Measurements from ENCODE around the gene ARFGAP1. TPM values are rescaled to one million over a fixed set of nuclear protein-coding genes. Genes with fewer than 3 reads are reported as not detected.

The ARFGAP1 gene
- total and polyA plus RNA-seq, 2 of the 4 experiments (the other 2 are of a cell fraction), result 59.1 to 194 TPM

DNA sequence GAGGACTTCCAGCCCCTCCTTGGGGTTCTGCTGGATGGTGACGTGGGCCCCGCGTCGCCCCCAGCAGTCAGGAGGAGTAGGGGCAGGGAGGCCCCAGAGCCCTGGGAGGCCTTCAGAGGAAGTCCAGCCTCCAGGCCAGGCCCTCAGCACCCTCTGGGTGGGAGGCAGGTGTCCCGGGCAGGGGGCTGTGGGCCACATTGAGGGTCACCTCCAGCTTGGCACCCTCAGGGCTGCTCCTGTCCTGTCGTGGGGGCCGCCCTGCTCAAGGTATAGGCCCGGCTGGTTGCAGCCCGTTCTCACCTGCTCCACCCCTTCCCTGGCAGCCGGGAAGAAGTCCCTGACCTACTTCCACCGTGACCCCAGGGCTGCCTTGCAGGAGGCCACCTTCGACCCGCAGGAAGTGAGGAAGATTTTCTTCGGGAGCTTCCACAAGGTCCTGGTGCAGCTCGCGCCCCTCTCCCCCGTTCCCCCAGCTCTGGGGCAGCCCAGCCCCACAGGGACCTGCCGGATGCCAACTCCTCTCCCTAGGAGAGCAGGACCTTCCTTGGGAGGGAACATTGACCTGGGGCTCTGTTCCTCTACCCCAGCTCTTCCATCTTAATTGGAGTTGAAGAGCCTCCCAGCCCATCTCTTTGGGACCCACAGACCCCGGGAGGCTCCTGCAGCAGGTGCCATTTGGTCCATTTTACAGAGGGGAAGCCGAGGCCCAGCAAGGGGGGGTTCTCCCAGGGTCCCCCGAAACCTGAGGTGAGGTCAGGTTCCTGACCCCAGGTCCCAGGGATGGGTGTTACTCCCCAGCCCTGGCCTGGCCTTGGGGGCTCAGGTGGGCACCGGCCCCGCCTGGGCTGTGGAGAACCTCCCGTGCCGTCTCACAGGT is 46.8 kb downstream of the ARFGAP1 start:
- Histone ChIP-seq H3K9me1 (ENCODE audit: insufficient read depth, low read length) (no peaks in the 10 kb centered on the region), H3K27ac (ENCODE audit: insufficient read depth, low read length) (no peak overlapping the region), H3K9ac (ENCODE audit: low read depth, low read length) (no peak overlapping the region), H4K20me1 (ENCODE audit: insufficient read depth, low read length) (no peaks in the 10 kb centered on the region), H3K4ac (ENCODE audit: low read depth, low read length) (no peak overlapping the region), H3K23ac (ENCODE audit: low read depth, low read length) (no peak overlapping the region), H4K91ac (ENCODE audit: insufficient read depth, low read depth, low read length) (no peak overlapping the region), H4K5ac (ENCODE audit: low read depth, low read length) (no peak overlapping the region), H2BK5ac (ENCODE audit: low read depth, low read length, poor library complexity, severe bottlenecking) (no peak overlapping the region), H4K8ac (ENCODE audit: low read depth in 2 of 2, low read length in 2 of 2) (no peak overlapping the region), H3K27me3 (ENCODE audit: control insufficient read depth, insufficient read depth, low read length) (peaks cover 47% of the 10 kb centered on the region), H3K79me1 (ENCODE audit: low read depth in 1 of 2, low read length in 2 of 2) (no peaks in the 10 kb centered on the region), H2BK15ac (ENCODE audit: low read depth, low read length) (no peak overlapping the region), H2BK120ac (ENCODE audit: low read depth, low read length) (no peak overlapping the region), H3K36me3 (ENCODE audit: control insufficient read depth, insufficient read depth, low read length) (no peaks in the 10 kb centered on the region), H3K9me3 (ENCODE audit: control insufficient read depth, insufficient read depth, low read length) (no peaks in the 10 kb centered on the region), H3K4me1 (ENCODE audit: control insufficient read depth, insufficient read depth, low read length) (peaks cover 7% of the 10 kb centered on the region; the same call in 1 of the 2 replicates), H2BK20ac (ENCODE audit: low read depth, low read length) (no peak overlapping the region), H3K18ac (ENCODE audit: low read depth, low read length) (no peak overlapping the region), H3K4me2 (ENCODE audit: low read depth, low read length) (no peak overlapping the region), H3K4me3 (ENCODE audit: insufficient read depth, low read depth, low read length) (no peak overlapping the region), H2AK5ac (ENCODE audit: low read depth, low read length) (no peak overlapping the region), H3K14ac (replicated peaks; ENCODE audit: low read depth, low read length) (no peak overlapping the region), H3K56ac (ENCODE audit: extremely low read depth, insufficient read depth, low read length) (no peak overlapping the region), H2AFZ (replicated peaks; ENCODE audit: low read length, poor library complexity) (no peak overlapping the region), H2AK9ac (replicated peaks; ENCODE audit: low read depth, low read length, poor library complexity) (no peak overlapping the region)
- TF ChIP-seq ELK1 (IDR thresholded peaks at IDR 0.05; ENCODE audit: borderline replicate concordance, low read depth, low read length) (no peak), RAD21 (IDR thresholded peaks at IDR 0.05; ENCODE audit: low read length) (no peak), BHLHE40 (IDR thresholded peaks at IDR 0.05; ENCODE audit: low read depth, low read length) (no peak), CHD1 (IDR thresholded peaks at IDR 0.05; ENCODE audit: low read depth, low read length) (no peak), NFE2L2 (IDR thresholded peaks at IDR 0.05; ENCODE audit: low read depth, low read length) (no peak), FOS (IDR thresholded peaks at IDR 0.05; ENCODE audit: low read depth, low read length) (no peak), MXI1 (IDR thresholded peaks at IDR 0.05; ENCODE audit: borderline replicate concordance, low read depth, low read length) (no peak), MAZ (IDR thresholded peaks at IDR 0.05; ENCODE audit: borderline replicate concordance, low read depth, low read length) (no peak), RFX5 (IDR thresholded peaks at IDR 0.05; ENCODE audit: low read depth, low read length) (no peak), RCOR1 (IDR thresholded peaks at IDR 0.05; ENCODE audit: insufficient replicate concordance, low read length) (no peak), POLR2A (IDR thresholded peaks at IDR 0.05; ENCODE audit: low read depth, low read length) (no peak)
- TF ChIP-seq, protein P1, sequence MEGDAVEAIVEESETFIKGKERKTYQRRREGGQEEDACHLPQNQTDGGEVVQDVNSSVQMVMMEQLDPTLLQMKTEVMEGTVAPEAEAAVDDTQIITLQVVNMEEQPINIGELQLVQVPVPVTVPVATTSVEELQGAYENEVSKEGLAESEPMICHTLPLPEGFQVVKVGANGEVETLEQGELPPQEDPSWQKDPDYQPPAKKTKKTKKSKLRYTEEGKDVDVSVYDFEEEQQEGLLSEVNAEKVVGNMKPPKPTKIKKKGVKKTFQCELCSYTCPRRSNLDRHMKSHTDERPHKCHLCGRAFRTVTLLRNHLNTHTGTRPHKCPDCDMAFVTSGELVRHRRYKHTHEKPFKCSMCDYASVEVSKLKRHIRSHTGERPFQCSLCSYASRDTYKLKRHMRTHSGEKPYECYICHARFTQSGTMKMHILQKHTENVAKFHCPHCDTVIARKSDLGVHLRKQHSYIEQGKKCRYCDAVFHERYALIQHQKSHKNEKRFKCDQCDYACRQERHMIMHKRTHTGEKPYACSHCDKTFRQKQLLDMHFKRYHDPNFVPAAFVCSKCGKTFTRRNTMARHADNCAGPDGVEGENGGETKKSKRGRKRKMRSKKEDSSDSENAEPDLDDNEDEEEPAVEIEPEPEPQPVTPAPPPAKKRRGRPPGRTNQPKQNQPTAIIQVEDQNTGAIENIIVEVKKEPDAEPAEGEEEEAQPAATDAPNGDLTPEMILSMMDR (conservative IDR thresholded peaks at IDR 0.05; ENCODE audit: low read depth, low read length), result no peak
- dilution Hi-C loops (cut with HindIII; ENCODE audit: low sequenced_read_pairs, unreplicated experiment), result no loop called here
- intact Hi-C loops (cut with micrococcal nuclease), result no loop called here
- ChIA-PET CTCF (interaction anchor here (0.9 kb wide), 1 partner anchor 10 kb away, joined by 3 read pairs; no protein-coding TSS in a partner anchor), POLR2A (ENCODE audit: unreplicated experiment) (no interaction called here)
- in situ Hi-C loops (cut with MboI; ENCODE audit: low sequenced_read_pairs), result no loop called here
- BruUV-seq (replicated peaks), result no TSS peak
- no peak for DNase-seq
- ATAC-seq (ENCODE audit: low read depth), result no peak
- WGBS, 2 experiments (ENCODE audit: extremely low coverage in 2 of 2, insufficient read length in 1 of 2), result 88% methylated on average over 8 of the region's 25 CpGs; no CpG with 5 or more reads in 1 of the 2 experiments
